HG03558 (cell line): ENCODE measurements around the gene KCTD13.
"Not testable (repeated sequence)": the region's sequence is repeated elsewhere in the genome, so short reads cannot be mapped to it uniquely, and the experiment has no call there.

Experiments used
- ATAC-seq: cut with Tn5 transposase; IDR thresholded peaks from one replicate; pipeline ENCODE4 v1.9.1; 2021; ENCODE audit warnings: moderate number of reproducible peaks; ENCODE audit not compliant: unreplicated experiment; ENCODE audit errors: extremely low read depth

The KCTD13 gene

GRCh38 chr16:29925781-29926710 lies at the start of gene KCTD13:
Gene KCTD13 (minus strand): TSS chr16:29926226. CDS start chr16:29926033, 193 bp downstream.
- ATAC-seq = peak; percentile 67

- ATAC-seq = no peak
Observed at GRCh38 chr16:29975134-29975538, 49.1 kb upstream of the KCTD13 start.

- ATAC-seq = no peak
Observed at GRCh38 chr16:29974291-29975133, 48.5 kb upstream of the KCTD13 start.

- peak; percentile 77 for ATAC-seq
Observed at GRCh38 chr16:29973384-29974246, 47.6 kb upstream of the KCTD13 start, which contains the start of gene TAOK2. Gene TAOK2 (plus strand): TSS chr16:29973868. CDS start chr16:29977773, 3,905 bp downstream.

GRCh38 chr16:29972992-29973383 lies 47.0 kb upstream of the KCTD13 start:
- ATAC-seq = no peak

GRCh38 chr16:29972500-29972899 lies 46.5 kb upstream of the KCTD13 start:
- no peak for ATAC-seq

- no peak for ATAC-seq
Observed at GRCh38 chr16:29971304-29971703, 45.3 kb upstream of the KCTD13 start.

- ATAC-seq = no peak
Observed at GRCh38 chr16:29968205-29968604, 42.2 kb upstream of the KCTD13 start.

- no peak for ATAC-seq
Observed at GRCh38 chr16:29963021-29963743, 37.2 kb upstream of the KCTD13 start.

- ATAC-seq = no peak
Observed at GRCh38 chr16:29962344-29962994, 36.4 kb upstream of the KCTD13 start.

GRCh38 chr16:29961479-29962343 lies 35.7 kb upstream of the KCTD13 start, which contains the start of gene TMEM219:
Gene TMEM219 (plus strand): TSS chr16:29962079. CDS start chr16:29963144, 1,065 bp downstream.
- ATAC-seq = no peak

GRCh38 chr16:29961127-29961478 lies 35.1 kb upstream of the KCTD13 start:
- ATAC-seq = no peak

- ATAC-seq = not testable (repeated sequence)
Observed at GRCh38 chr16:29959821-29960220, 33.8 kb upstream of the KCTD13 start.

GRCh38 chr16:29959293-29959692 lies 33.3 kb upstream of the KCTD13 start:
- ATAC-seq = no peak

GRCh38 chr16:29958756-29959155 lies 32.7 kb upstream of the KCTD13 start:
- ATAC-seq = no peak

- ATAC-seq = no peak
Observed at GRCh38 chr16:29951625-29952365, 25.8 kb upstream of the KCTD13 start.

- ATAC-seq = no peak
Observed at GRCh38 chr16:29950806-29951461, 24.9 kb upstream of the KCTD13 start.
